HL-60/S4 treated with retinoic acid at 250 ng/mL for 4 days and 3 days (cell line): Measurements from ENCODE around the gene ATXN1.

Experiments
- in situ Hi-C: fragments of 300-500 bp; cut with MboI; formaldehyde crosslinking; loops from 2 replicates; pipeline ENCODE4 v1.7.0; 2022; ENCODE audit warnings: low sequenced_read_pairs

ATXN1 gene

DNA sequence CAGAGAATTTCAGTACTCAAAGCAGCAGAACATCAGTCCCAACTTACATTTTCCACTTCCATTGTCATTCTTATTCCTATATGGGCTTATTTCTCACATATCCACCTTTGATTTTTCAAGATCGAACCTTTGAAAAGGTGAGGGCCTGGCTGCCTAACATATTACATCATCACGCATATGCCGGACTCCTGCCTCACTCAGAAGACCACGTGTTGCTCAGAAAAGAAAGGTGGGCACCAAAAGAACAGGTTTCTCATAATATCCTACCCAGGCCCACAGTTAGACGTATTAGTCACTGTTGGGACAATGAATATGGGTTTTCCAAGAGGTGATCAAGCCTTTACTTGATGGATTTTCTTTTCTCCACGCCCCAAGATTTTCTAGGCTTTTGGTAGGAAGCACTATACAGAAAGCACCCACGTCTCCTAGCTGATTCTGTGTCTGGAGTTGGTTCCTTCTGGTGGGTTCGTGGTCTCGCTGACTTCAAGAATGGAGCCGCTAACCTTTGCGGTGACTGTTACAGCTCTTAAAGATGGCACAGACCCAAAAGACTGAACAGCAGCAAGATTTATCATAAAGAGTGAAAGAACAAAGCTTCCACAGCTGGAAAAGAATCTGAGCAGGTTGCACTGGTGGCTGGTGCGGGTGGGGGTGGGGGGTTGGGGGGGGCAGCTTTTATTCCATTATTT is 168.9 kb downstream of the ATXN1 start:
- in situ Hi-C loops: no loop called here

DNA sequence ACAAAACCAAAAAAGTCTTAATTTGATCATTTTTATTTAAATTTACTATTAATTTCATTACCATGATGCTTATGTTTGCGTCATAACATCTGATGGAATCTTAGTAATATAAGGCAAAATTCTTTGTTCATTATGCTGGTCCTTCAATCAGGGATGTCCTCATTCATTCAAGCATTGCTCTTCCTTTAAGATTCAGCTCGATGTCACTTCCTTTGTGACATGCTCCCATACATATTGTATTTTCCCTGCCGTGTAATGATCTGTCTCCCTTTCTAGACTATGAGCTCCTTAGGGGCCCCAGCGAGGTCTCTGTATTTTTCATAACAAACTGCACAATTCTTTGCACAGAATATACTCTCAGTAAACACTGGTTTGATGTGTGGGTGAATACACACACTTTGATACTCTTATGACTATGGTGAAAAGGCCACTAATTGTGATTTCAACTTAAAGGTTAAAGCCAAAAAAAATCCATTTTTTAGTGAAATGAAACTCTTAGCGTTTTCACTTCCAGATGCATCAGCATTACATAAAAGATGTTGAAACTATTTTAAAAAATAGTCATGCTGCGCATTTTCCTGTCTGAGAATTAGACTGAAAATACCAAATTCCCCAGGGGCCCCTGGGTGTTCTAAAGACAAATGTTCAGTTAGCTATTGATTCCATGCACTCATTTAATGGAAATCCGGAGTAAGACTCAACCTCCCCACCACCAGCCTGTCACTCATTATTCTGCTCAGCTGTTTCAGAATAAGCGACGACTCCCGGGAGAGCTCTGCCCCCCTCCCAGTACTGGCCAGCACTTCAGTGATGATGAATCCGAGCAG is 169.7 kb downstream of the ATXN1 start:
- in situ Hi-C loops: no loop called here

DNA sequence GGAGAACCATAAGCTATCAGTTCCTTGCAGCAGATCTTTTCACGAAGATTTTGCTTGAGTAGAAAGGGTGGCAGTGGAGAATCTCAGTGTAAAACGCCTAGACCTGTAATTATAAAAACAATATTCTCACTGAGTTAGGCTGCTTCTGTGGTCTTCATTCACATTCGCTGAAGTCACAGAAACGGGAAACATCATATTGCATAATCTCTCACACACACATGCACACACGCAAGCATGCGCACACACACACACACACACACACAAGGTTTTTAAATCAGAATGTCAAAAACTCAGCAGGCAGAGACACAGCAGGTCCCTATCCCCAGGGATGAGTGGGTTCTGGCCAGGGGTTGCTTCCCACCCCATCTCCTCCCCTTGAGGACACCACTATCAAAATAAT is 175.5 kb downstream of the ATXN1 start:
- in situ Hi-C loops: no loop called here

DNA sequence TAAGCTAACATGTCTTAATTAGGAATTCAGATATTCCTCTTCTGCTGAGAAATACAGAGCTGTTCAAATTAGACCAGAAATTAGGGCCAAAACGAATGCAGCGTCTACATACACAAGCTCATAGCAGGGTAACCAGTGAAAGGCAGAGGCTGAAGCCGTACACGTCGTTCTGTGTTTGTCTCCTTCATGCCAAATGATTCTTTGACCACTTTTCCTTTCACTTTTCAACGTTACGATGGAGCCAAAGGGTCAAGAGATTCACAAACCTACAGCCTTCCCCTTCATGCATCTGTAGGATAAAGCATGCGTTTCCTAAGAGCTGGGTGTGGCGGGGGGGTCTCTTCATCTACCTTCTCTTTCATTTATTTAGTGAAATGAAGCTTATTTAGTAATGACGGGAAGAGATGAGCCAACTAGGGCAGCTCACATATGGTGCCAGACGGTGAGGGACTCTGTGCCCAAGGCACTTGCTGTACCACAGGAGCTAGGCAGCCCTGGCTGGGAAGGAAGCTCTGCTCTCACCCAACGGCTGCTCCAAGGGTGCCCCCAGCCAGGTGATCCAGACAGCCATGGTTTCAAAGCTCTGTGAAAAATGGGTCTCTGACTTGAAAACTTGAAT is 178.0 kb downstream of the ATXN1 start:
- in situ Hi-C loops: no loop called here

DNA sequence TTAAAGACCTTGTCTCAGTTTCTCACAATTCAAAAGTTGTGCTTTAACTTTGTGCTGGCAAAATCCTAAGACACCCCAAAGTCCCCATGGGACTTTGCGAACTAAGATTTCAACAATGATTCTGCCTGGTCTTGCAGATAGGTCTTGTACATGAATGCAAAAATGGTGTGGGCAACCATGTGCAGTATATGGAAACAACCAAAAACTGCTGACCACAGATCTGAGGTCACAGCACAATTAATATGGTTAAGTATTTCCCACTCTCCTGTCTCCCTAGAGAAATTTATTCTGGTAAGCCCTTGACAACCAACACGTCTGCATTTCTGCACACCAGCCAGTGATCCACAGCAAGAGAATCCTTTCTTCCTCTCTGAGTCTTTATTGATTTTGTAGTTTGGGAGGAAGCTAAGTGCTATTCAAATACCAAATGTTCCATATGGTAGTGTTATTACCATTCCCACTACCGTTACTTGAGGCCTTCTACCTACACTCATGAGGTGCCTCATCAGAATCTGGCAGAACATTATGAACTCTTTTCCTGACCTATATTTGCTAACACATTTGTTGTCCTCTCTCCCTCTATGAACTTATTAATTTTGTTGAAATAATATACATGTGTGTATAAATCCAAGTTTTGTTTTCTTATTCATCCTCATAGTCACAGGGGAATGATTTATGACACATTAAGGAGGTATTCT is 178.7 kb downstream of the ATXN1 start:
- in situ Hi-C loops: no loop called here

DNA sequence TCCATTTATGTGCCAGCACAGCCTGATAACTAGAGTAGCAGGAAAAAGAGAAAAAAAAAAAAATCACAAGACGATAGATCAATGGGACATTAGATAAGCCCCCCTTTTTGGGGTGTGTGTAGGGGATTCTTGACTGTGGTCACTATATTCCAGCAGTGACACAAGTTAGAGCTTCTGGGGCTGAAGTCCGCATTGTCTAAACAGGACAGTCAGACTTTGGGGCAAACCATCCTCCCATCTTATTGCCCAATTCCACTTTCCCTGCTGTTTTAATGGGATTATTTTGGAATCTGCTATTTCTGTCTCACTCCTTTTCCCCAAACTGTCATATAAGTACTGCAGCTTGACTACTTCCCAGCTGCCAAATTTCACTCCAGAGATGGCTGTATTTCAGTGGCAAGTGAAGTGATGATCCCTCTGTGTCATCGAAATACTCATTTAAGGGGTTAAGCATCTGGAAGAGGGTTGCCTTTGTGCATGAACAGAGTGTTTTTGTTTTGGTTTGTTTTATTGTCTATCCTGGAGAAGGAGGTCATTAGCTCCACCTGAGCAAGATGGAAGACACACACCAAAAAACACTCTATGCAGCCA is 182.5 kb downstream of the ATXN1 start:
- in situ Hi-C loops: no loop called here

DNA sequence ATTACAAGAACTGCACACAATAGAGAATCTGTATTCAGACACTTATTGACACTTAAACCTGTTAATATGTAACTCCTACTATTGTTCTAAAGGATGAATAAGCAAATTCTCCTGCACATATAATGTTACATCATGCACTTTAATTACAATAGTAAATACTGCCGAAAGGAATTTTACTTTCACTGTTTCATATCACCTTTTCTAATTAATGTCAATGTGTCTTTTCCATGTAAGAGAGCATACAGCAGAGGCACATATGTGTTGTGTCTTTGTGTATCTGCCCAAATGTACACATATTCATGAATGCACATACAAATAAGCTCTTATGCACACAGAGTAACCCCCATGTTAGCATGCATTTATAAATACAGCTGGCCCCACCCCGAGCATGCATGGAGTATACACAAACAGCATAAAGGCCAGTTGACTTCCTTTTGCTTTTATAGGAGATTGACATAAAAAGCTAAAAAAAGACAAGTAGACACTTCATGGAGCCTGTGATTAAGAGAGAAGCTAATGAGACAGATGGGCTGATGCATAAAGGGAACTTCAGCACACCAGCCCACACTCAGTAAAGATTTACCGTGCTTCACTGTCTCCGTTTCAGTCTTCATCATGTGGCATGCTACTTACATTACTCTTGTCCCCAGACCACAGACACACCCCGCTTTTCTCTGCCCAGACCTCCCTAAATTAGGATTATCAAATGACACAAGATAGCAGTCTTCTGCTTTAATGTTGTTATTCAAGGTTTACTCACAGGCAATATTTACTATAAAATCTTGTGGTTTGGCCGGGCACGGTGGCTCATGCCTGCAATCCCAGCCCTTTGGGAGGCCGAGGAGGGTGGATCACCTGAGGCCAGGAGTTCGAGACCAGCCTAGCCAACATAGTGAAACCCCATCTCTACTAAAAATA is 184.6 kb downstream of the ATXN1 start:
- in situ Hi-C loops: no loop called here

DNA sequence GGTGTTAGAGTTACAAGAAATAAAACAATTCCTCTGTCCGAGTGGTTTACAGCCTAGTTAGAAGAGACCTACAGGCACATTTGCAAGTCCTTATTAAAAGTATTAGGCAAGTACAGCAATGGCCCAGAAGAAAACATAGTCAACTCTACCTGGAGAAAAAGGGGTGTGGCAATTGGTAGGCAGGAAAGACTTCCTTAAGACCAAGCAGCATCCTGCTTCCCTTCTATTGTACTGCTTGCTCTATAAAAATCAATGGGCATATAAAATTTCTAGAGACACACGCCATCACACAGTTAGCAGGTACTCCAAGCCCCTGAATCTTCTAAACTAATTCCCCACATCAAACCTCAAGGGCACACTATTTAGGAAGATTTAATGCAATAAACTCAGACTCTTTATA is 185.6 kb downstream of the ATXN1 start:
- in situ Hi-C loops: no loop called here

DNA sequence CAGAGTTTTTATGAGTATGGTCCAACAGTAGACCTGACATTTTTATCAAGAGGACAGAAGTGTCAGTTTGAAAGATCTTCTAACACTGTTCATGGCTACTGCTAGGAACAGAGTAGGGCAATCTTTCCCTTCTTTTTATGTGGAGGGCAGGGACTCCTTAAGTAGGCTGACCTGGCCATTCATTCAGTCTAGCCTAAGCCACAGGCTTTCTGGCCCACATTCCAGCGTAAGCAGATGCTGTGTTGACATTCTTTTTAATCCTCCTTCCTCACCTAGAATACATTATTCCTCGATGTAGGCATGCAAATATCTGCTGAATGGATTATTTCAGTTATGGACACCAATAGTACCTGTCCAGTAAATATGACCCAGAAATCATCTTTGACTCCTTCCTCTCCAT is 188.3 kb downstream of the ATXN1 start:
- in situ Hi-C loops: no loop called here

DNA sequence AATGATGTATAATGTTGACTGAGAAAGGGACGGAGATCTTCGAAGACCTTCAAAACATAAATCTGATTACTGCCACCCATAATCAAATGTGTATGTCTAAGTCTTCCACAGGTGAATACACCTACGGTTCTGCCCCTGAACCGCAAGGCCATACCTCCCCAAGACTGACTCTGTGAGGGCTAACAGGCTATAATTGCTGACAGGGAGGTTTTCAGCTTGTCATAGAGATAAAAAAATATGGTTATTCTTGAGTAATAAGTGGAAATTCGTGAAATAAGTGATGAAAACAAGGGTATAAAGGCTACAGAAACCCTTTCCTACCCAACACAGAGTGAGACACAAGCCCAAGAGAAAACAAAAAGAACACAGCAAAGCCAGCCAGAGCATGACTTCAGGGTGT is 188.9 kb downstream of the ATXN1 start:
- in situ Hi-C loops: no loop called here

DNA sequence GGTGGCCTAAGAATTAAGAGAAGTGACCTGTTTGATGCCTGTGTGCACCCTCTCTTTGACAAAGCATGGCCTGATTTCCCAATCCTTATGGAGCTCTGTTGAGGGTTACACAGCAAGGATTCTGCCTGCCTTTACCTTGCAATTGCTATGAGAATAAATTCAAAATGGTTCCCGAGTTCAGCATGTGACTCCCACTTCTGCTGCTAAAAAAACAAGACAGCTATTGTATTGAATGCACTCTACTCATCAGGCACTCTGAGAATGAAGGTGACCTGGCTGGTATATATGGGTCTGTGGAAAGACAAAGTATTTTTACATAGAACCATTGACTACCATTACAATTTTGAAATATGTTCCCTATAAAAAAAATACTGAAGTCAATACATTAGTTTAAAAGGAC is 190.3 kb downstream of the ATXN1 start:
- in situ Hi-C loops: no loop called here

DNA sequence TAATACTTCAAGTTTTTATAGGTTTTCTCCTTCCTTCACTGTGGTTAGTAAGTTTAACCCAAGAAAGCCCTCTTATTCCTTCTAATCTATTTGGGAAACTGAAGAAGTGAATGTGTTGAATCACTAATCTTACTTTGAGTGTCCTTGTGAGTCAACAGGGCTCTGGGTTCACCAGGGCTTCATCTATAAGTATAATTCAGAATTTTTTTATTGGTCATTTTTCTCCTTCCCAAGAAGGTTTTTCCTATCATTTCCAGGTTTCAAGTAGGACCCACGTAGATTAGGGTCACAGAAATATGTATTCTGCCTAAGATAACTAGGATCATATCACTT is 191.1 kb downstream of the ATXN1 start:
- in situ Hi-C loops: no loop called here

DNA sequence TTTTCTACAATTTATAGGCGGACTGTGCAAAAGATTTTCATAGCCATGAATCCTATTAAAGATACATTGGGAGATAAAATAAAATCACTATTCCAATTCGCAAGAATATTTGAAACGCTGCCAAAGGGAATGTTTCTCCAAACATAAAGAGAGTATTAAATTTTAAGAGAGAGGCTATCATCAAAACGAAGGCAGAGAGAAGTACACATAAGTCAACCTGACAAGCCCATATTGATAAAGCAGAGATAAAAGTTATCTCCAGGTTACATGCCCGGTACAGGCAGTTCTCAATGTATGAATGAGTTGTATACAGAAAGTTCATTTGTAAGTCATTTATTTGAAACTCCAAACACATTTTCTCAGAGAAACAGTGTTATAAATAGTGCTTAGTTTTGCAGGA is 193.1 kb downstream of the ATXN1 start:
- in situ Hi-C loops: no loop called here

DNA sequence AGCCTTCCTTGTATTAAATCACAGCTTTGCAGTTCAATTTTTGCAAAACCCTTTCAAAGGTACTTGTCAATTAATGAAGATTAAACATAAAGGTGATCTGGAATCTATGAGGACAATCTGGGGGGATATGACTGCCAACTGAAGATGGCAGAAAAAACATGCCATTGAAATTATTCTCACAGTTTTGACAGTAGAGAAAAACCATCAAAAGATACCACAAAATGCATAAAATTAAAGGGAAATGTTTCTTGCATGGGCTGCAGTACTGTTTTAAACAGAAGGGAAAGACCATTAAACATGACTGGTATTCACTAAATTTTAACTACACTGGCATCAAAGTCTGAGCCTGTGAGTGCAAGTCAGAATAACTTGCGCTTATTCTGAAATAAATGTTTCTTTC is 194.2 kb downstream of the ATXN1 start:
- in situ Hi-C loops: no loop called here

DNA sequence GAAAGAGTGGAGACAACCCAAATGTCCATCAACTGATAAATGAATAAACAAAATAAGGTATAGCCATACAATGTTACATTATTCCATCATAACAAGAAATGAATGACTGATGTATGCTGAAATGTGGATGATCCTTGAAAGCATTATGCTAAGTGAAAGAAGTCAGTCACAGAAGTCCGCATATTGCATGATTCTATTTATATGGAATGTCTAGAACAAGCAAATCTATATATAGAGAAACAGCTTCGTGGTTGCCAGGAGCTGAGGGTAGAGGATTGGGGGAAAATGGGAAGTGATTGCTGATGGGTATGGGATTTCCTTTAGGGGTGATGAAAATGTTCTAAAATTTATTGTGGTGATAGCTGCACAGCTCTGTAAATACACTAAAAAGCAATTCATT is 196.8 kb downstream of the ATXN1 start:
- in situ Hi-C loops: no loop called here

DNA sequence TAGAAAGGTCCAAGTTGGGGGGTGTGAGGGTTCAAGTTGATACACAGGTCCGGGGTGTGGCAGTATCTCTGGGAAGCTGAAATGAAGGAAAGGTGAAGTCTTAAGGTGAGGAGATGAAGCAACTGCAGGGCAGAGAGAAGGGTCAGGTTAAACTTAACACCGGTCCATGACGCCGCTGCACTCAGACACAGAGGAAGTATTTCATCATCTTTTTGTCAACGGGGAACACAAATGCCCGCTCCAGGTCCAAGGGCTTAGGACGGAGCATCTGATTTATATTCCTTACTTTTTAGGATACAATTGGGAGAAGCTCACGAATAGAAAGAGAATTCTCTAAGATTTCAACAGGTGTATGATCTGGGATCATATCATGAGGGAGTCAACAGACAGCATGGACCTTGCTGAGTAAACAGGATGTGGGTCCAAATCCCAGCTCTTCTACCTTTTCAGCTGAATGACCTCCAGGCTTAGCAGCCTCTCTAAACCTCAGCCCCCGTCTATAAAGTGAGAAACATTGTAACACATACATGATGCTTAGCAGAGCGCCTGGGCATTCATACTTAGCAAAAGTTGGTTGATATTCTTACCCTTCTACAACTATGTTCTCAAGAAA is 197.5 kb downstream of the ATXN1 start:
- in situ Hi-C loops: no loop called here

DNA sequence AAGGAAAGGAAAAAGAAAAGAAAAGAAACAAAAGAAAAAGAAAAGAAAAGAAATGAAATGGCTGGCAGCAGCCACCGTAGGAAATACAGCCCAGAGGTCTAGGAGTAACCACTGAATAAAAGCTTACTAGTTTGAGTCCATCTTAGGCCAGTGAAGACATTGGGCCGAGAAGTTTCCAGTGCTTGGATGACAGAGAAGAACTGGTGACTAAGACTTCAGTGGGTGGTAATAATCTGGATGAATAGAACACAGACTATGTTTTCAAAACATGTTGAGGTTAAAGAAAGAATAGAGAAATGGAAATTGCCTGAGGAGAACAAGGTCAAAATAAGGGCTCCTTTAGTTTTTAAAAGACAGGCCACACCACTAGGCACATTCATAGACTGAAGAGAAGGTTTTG is 198.8 kb downstream of the ATXN1 start:
- in situ Hi-C loops: no loop called here

DNA sequence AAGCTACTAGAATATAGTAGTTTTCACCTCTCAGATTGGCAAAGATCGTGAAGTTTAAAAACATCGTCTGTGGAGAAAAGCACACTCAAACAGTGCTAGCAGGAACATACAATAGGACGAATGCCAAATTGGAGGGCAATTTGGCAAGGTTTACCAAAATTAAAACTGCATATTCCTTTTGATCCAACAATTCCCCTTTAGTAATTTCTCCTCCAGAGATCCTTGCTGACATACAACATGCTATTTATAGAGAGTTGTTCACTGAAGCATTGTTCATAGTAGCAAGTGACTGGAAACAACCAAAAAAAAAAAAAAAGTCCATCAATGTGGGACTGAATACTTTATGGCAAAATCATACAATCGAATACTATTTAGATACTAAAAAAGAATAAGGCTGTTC is 202.2 kb downstream of the ATXN1 start:
- in situ Hi-C loops: no loop called here

DNA sequence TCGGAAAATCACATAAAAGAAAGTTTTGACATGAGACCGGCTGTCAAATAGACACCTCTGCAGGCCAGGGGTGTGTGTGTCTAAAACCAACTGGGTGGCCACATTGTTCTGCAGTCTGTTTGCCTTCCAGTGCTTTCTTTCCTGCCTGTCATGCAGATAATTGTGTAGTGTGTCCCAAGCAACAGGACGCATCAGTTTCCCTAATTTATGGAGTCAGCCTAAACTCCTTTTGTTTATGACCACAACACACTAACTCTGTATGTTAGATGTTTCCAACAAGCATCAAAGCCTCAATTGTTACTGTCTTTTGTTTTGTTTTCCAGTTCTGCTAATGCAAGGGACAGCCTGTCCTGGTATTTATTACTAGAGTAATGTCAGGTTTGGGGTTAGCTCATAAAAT is 205.7 kb downstream of the ATXN1 start:
- in situ Hi-C loops: no loop called here

DNA sequence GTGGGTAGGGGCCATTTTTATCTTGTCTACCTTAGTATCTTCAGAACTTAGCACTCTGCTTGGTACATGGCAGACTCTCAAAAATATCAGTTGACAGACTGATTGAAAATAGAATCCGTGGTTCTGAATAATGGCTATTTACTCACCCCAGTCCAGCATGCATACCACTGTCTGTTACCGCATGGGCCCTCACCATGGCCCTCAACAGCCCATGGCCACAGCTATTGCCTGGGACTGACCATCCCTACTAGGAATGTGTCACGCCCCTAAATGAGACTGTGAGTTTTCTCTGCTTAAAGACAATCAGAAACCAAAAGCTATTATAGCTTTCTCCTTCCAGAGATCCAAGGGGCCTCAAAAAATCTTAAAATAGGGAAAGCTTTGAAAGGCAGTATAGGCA is 207.7 kb downstream of the ATXN1 start:
- in situ Hi-C loops: no loop called here
